Measurements from ENCODE around the gene CDC25C. TPM values are rescaled to one million over a fixed set of nuclear protein-coding genes. Genes with fewer than 3 reads are reported as not detected.
A peak's percentile ranks its signal among the peaks of the same experiment; 100 is the strongest.

CDC25C gene
- total RNA-seq, 1 experiment from 2014 or later = 14.1 TPM

DNA sequence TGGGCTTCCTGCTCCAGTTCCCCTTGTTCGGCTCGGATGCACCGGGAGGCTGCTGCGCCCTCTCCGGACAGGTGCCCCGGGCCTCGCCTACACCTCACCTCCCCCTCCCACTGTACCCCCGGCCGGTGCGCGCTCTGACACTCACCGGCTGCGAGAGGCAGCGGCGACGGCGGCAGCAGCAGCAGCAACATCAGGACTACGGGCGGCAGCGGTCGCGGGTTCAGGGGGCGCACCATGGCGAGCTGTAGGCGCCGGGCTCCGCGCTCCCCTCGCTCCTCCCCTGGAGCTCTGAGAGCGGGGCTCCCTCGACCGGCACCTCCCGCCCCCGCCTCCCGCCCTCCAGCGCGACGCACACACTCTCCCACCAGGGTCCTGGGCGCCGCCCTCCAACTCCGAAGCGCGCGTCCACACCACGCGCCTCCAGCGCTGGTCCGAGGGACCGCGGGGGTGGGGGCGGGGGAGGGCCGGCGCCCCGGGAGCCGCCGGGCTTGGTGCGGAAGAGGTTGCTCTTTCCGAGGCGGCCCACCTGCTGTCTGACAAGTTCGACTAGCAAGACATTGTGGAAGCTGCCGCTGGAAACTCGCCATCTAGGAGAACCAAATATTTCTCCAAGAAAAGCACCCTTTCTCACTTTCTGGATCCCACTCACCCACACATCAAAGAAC lies 57.3 kb downstream of the CDC25C start, which contains the start of gene GFRA3:
TSS of gene GFRA3 (minus strand) at position 433 of the 665 bp plus-strand sequence. CDS start at position 236, 197 bp downstream.
- ATAC-seq = peak; percentile 37; the same call in 1 of the 2 replicates
- BruUV-seq (replicated peaks) = no TSS peak
- CTCF ChIA-PET = interaction anchor here (0.6 kb wide), 1 partner anchor 160 kb away, joined by 6 read pairs; no protein-coding TSS in a partner anchor
- no peaks in the 10 kb centered on the region; the same call in 1 of the 2 replicates for H3K27me3 ChIP-seq (ENCODE audit: control insufficient read depth, insufficient read depth, low read length)
- H3K4me1 ChIP-seq (ENCODE audit: control insufficient read depth, insufficient read depth, low read length) = peaks cover 3% of the 10 kb centered on the region; the same call in 1 of the 2 replicates
- in situ Hi-C loops (cut with HindIII; ENCODE audit: low pct_unique_long_range_greater_than_20kb, low sequenced_read_pairs) (no loop called here), intact Hi-C loops (cut with micrococcal nuclease; ENCODE audit: unreplicated experiment) (no loop called here)
- no peak for DNase-seq (ENCODE audit: low read depth, low spot score)
- no peaks in the 10 kb centered on the region for H3K36me3 ChIP-seq (ENCODE audit: control insufficient read depth, insufficient read depth, low read length)
- TF ChIP-seq POLR2AphosphoS5 (IDR thresholded peaks at IDR 0.05; ENCODE audit: low read depth, low read length) (no peak), SIN3A (IDR thresholded peaks at IDR 0.05; ENCODE audit: borderline replicate concordance, insufficient read depth, low read depth, low read length) (no peak), TCF7L2 (IDR thresholded peaks at IDR 0.05; ENCODE audit: low read depth, low read length) (no peak)
- TF ChIP-seq, protein P1, sequence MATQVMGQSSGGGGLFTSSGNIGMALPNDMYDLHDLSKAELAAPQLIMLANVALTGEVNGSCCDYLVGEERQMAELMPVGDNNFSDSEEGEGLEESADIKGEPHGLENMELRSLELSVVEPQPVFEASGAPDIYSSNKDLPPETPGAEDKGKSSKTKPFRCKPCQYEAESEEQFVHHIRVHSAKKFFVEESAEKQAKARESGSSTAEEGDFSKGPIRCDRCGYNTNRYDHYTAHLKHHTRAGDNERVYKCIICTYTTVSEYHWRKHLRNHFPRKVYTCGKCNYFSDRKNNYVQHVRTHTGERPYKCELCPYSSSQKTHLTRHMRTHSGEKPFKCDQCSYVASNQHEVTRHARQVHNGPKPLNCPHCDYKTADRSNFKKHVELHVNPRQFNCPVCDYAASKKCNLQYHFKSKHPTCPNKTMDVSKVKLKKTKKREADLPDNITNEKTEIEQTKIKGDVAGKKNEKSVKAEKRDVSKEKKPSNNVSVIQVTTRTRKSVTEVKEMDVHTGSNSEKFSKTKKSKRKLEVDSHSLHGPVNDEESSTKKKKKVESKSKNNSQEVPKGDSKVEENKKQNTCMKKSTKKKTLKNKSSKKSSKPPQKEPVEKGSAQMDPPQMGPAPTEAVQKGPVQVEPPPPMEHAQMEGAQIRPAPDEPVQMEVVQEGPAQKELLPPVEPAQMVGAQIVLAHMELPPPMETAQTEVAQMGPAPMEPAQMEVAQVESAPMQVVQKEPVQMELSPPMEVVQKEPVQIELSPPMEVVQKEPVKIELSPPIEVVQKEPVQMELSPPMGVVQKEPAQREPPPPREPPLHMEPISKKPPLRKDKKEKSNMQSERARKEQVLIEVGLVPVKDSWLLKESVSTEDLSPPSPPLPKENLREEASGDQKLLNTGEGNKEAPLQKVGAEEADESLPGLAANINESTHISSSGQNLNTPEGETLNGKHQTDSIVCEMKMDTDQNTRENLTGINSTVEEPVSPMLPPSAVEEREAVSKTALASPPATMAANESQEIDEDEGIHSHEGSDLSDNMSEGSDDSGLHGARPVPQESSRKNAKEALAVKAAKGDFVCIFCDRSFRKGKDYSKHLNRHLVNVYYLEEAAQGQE (IDR thresholded peaks at IDR 0.05; ENCODE audit: insufficient read depth in 1 of 2, low read depth in 2 of 2, low read length in 1 of 2) = no peak
- TF ChIP-seq, protein P2, sequence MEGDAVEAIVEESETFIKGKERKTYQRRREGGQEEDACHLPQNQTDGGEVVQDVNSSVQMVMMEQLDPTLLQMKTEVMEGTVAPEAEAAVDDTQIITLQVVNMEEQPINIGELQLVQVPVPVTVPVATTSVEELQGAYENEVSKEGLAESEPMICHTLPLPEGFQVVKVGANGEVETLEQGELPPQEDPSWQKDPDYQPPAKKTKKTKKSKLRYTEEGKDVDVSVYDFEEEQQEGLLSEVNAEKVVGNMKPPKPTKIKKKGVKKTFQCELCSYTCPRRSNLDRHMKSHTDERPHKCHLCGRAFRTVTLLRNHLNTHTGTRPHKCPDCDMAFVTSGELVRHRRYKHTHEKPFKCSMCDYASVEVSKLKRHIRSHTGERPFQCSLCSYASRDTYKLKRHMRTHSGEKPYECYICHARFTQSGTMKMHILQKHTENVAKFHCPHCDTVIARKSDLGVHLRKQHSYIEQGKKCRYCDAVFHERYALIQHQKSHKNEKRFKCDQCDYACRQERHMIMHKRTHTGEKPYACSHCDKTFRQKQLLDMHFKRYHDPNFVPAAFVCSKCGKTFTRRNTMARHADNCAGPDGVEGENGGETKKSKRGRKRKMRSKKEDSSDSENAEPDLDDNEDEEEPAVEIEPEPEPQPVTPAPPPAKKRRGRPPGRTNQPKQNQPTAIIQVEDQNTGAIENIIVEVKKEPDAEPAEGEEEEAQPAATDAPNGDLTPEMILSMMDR (IDR thresholded peaks at IDR 0.05) = no peak
- H3K9me3 ChIP-seq (ENCODE audit: control insufficient read depth, insufficient read depth, low read depth, low read length) = no peaks in the 10 kb centered on the region
- peak within 1 kb of the TSS; percentile 11 to 12; a peak in 3 of 4 replicates for H3K4me3 ChIP-seq (ENCODE audit: low read depth in 2 of 2, low read length in 2 of 2)
- POLR2A ChIA-PET = no interaction called here
- no peak within 1 kb of the TSS for H3K27ac ChIP-seq (ENCODE audit: low read length)

DNA sequence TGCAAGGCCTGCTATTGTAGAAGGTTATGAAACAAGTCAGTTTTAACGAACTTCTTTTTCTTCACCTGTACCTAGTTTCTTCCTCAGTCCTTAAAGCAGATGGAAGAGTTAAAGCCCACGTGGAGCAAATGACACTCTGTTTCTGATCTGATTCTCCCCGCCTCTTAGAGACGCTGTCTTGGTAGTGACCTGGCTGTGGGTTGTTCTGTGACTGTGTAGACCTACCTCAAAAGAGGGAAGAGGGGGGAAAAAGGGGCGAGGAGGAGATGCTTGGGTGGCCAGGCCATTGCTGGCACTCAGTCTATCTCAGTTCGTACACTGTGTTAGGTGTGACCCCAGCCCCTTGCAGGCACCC lies 57.8 kb downstream of the CDC25C start:
- Histone ChIP-seq H3K4me3 (ENCODE audit: low read depth in 2 of 2, low read length in 2 of 2) (no peak overlapping the region; a peak in 1 of 4 replicates), H3K27ac (ENCODE audit: low read length) (no peak overlapping the region), H3K27me3 (ENCODE audit: control insufficient read depth, insufficient read depth, low read length) (no peaks in the 10 kb centered on the region; the same call in 1 of the 2 replicates), H3K9me3 (ENCODE audit: control insufficient read depth, insufficient read depth, low read depth, low read length) (no peaks in the 10 kb centered on the region), H3K4me1 (ENCODE audit: control insufficient read depth, insufficient read depth, low read length) (peaks cover 3% of the 10 kb centered on the region; the same call in 1 of the 2 replicates), H3K36me3 (ENCODE audit: control insufficient read depth, insufficient read depth, low read length) (no peaks in the 10 kb centered on the region)
- TF ChIP-seq POLR2AphosphoS5 (IDR thresholded peaks at IDR 0.05; ENCODE audit: low read depth, low read length) = no peak
- TF ChIP-seq TCF7L2 (IDR thresholded peaks at IDR 0.05; ENCODE audit: low read depth, low read length) = no peak
- TF ChIP-seq, protein P2 (IDR thresholded peaks at IDR 0.05) = no peak
- TF ChIP-seq, protein P1 (IDR thresholded peaks at IDR 0.05; ENCODE audit: insufficient read depth in 1 of 2, low read depth in 2 of 2, low read length in 1 of 2) = no peak
- TF ChIP-seq SIN3A (IDR thresholded peaks at IDR 0.05; ENCODE audit: borderline replicate concordance, insufficient read depth, low read depth, low read length) = no peak
- DNase-seq (ENCODE audit: low read depth, low spot score) (no peak), ATAC-seq (0 out of 2 replicates have a peak, but pooled peaks have one; percentile 45)
- no TSS peak for BruUV-seq (replicated peaks)
- in situ Hi-C loops (cut with HindIII; ENCODE audit: low pct_unique_long_range_greater_than_20kb, low sequenced_read_pairs) (no loop called here), intact Hi-C loops (cut with micrococcal nuclease; ENCODE audit: unreplicated experiment) (no loop called here)
- POLR2A ChIA-PET = no interaction called here
- CTCF ChIA-PET = interaction anchor here (0.6 kb wide), 1 partner anchor 160 kb away, joined by 6 read pairs; no protein-coding TSS in a partner anchor
